ENCODE measurements around the gene VPS13A.

VPS13A gene

GRCh38 chr9:77177894-77178794, 810 bp downstream of the VPS13A start:
- no peak overlapping the region for H3K9ac ChIP-seq
- no peaks in the 10 kb centered on the region for H3K27me3 ChIP-seq (ENCODE audit: control insufficient read depth, insufficient read depth, low read length)
- H3K79me2 ChIP-seq = peaks cover 5% of the 10 kb centered on the region
- H3K9me3 ChIP-seq (ENCODE audit: control insufficient read depth, low read length) = no peaks in the 10 kb centered on the region
- peak overlapping the region; percentile 97 for H3K4me2 ChIP-seq (ENCODE audit: low read length)
- no peaks in the 10 kb centered on the region for H3K36me3 ChIP-seq (ENCODE audit: control insufficient read depth, insufficient read depth, low read length)
- no peaks in the 10 kb centered on the region for H3K4me1 ChIP-seq
- TF ChIP-seq CTCF (IDR thresholded peaks at IDR 0.05) = no peak
- peak overlapping the region; percentile 74 for H3K27ac ChIP-seq
- H3K4me3 ChIP-seq (ENCODE audit: low read depth, low read length) = peak overlapping the region; percentile 83
- peak overlapping the region; percentile 94 for H2AFZ ChIP-seq

- no peak overlapping the region for H2AFZ ChIP-seq
- H3K4me3 ChIP-seq (ENCODE audit: low read depth, low read length) = no peak overlapping the region
- no peak for TF ChIP-seq CTCF (IDR thresholded peaks at IDR 0.05)
- no peaks in the 10 kb centered on the region for H3K27me3 ChIP-seq (ENCODE audit: control insufficient read depth, insufficient read depth, low read length)
- H3K9me3 ChIP-seq (ENCODE audit: control insufficient read depth, low read length) = no peaks in the 10 kb centered on the region
- H3K4me2 ChIP-seq (ENCODE audit: low read length) = no peak overlapping the region
- no peak overlapping the region for H3K27ac ChIP-seq
- H3K36me3 ChIP-seq (ENCODE audit: control insufficient read depth, insufficient read depth, low read length) = no peaks in the 10 kb centered on the region
- no peak overlapping the region for H3K9ac ChIP-seq
- H3K4me1 ChIP-seq = no peaks in the 10 kb centered on the region
- H3K79me2 ChIP-seq = peaks cover 15% of the 10 kb centered on the region
Measured at GRCh38 chr9:77180056-77180455, 2.7 kb downstream of the VPS13A start.

GRCh38 chr9:77183581-77183980, 6.2 kb downstream of the VPS13A start:
- Histone ChIP-seq H3K4me2 (ENCODE audit: low read length) (no peak overlapping the region), H3K27ac (no peak overlapping the region), H3K9me3 (ENCODE audit: control insufficient read depth, low read length) (no peaks in the 10 kb centered on the region), H3K79me2 (peaks cover 27% of the 10 kb centered on the region), H3K27me3 (ENCODE audit: control insufficient read depth, insufficient read depth, low read length) (no peaks in the 10 kb centered on the region), H3K4me1 (no peaks in the 10 kb centered on the region), H3K4me3 (ENCODE audit: low read depth, low read length) (no peak overlapping the region), H2AFZ (no peak overlapping the region), H3K36me3 (ENCODE audit: control insufficient read depth, insufficient read depth, low read length) (no peaks in the 10 kb centered on the region), H3K9ac (no peak overlapping the region)
- TF ChIP-seq CTCF (IDR thresholded peaks at IDR 0.05) = no peak

GRCh38 chr9:77188242-77188641, 10.9 kb downstream of the VPS13A start:
- Histone ChIP-seq H2AFZ (no peak overlapping the region), H3K9me3 (ENCODE audit: control insufficient read depth, low read length) (no peaks in the 10 kb centered on the region), H3K36me3 (ENCODE audit: control insufficient read depth, insufficient read depth, low read length) (no peaks in the 10 kb centered on the region), H3K79me2 (peaks cover 25% of the 10 kb centered on the region), H3K4me2 (ENCODE audit: low read length) (no peak overlapping the region), H3K9ac (no peak overlapping the region), H3K27me3 (ENCODE audit: control insufficient read depth, insufficient read depth, low read length) (no peaks in the 10 kb centered on the region), H3K4me3 (ENCODE audit: low read depth, low read length) (no peak overlapping the region), H3K27ac (no peak overlapping the region), H3K4me1 (no peaks in the 10 kb centered on the region)
- TF ChIP-seq CTCF (IDR thresholded peaks at IDR 0.05) = no peak

GRCh38 chr9:77194423-77194822, 17.1 kb downstream of the VPS13A start:
- H3K4me1 ChIP-seq = no peaks in the 10 kb centered on the region
- H3K27me3 ChIP-seq (ENCODE audit: control insufficient read depth, insufficient read depth, low read length) = no peaks in the 10 kb centered on the region
- H3K4me3 ChIP-seq (ENCODE audit: low read depth, low read length) = no peak overlapping the region
- H3K79me2 ChIP-seq = no peaks in the 10 kb centered on the region
- no peaks in the 10 kb centered on the region for H3K36me3 ChIP-seq (ENCODE audit: control insufficient read depth, insufficient read depth, low read length)
- H3K9ac ChIP-seq = no peak overlapping the region
- H2AFZ ChIP-seq = no peak overlapping the region
- H3K4me2 ChIP-seq (ENCODE audit: low read length) = no peak overlapping the region
- no peak overlapping the region for H3K27ac ChIP-seq
- no peaks in the 10 kb centered on the region for H3K9me3 ChIP-seq (ENCODE audit: control insufficient read depth, low read length)
- TF ChIP-seq CTCF (IDR thresholded peaks at IDR 0.05) = no peak

Measured in parathyroid adenoma (tissue), 2 donors.